Stimulated activated CD4-positive, alpha-beta T cell treated with anti-CD3 and anti-CD28 coated beads, TNF-alpha, amount 100 ng/mL, for 48 hours (primary cell): ENCODE data around the gene OR5A1.
A peak's percentile ranks its signal among the peaks of the same experiment; 100 is the strongest.
"Not testable (repeated sequence)": the region's sequence is repeated elsewhere in the genome, so short reads cannot be mapped to it uniquely, and the experiment has no call there.

Experiments
- DNase-seq, 3 donors: peaks; one replicate each; pipeline ENCODE4 v3.0.0-alpha.2; 2020; ENCODE audit warnings: low read depth in 3 of 3

OR5A1 gene

DNA sequence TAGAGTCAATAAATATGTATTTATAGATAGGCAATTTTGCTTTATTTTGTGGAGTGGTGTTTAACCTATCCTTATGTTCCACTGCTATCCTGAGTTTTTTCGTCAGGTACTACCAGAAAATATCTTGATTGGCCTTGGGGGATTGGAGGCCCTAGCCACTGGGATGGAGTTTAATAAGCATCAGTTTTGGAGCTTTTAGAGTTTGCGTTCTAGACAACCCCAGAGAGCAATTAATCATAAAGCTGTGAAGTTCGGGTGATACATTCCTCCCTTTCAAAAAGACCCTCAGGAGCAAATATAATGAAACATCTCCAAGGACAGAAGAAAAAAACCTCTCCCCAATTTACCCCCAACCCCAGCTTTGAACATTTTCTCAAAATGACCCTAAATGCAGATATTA, at the start of gene OR5A1:
OR5A1 (plus strand) TSS at position 301 of the 400 bp plus-strand sequence. CDS start 6,700 bp downstream, outside the sequence.
- no peak for DNase-seq

DNA sequence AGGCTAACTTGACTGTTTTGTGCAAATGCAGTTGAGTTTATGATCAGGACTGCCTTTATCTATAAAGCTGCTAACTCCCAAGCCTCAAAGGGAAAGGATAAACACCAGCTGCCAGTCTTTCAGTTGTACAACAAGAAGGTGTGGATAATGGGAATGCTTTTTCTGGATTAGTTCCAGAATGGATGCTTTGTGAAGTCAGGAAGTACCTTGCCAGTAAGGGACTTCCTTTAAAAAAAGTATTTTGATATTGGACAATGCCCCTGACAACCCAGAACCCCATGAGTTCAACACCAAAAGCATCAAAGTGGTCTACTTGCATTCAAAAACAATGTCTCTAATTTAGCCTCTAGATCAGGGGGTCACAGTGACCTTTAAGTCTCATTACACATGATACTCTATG, 42.1 kb upstream of the OR5A1 start:
- no peak for DNase-seq

DNA sequence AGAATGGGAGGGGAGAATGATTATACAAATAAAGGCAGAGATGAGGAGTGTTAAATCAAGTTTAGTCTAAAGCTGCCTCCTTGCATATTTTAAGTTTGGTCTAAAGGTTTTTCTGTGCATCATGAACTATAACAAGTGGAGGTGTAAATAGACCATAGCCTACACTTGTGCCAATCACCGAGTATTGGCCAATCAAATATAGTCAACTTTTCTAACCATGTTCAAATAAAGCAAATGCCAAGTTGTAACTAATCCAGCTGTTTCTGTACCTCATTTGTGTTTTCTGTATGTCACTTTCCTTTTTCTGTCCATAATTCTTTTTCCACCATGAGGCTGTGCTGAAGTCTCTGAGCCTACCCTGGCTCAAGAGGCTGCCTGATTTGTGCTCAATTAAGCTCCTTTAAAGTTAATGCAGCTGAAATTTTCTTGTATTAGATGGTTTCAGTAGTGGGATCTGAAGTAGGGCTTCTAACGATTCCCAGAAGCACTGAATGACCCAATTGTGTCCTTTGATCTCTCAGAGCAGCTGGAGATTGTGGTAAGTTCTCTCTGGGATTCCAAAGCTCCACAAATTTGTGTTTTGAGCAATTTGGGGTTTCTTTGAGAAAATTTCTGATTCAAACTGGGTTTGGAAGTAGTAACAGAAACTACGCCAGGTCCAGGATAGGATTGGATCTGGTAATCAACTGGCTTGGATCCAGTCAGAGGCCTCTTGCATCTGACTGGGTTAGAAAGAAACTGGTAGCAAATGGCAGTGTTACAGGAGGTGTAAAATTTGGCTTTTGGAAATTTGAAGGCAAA, 35.6 kb upstream of the OR5A1 start:
- DNase-seq, result no peak

GRCh38 chr11:59401262-59401552, 35.1 kb upstream of the OR5A1 start:
- no peak for DNase-seq

DNA sequence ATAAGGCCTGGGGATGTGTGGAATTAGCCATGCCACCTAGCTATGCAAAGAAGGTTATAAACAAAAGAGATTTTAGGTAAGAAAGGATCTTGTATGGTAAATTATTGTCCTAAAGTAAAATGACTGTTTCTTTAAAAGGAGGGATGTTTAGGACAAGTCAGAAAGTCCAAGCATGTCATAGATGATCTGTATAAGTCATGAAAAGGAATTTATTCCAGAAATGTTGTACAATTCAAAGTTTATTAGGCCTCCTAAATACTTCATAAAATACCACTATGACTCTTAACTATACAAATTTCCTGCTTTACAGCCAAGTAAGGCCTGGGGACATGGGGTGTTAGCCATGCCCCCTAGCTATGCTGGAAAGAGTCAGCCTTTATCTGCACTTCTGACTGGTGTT, 32.7 kb upstream of the OR5A1 start:
- no peak for DNase-seq

- no peak for DNase-seq
Measured at GRCh38 chr11:59413646-59414045, 22.6 kb upstream of the OR5A1 start.

GRCh38 chr11:59415111-59415510, 21.2 kb upstream of the OR5A1 start:
- DNase-seq, result no peak

DNA sequence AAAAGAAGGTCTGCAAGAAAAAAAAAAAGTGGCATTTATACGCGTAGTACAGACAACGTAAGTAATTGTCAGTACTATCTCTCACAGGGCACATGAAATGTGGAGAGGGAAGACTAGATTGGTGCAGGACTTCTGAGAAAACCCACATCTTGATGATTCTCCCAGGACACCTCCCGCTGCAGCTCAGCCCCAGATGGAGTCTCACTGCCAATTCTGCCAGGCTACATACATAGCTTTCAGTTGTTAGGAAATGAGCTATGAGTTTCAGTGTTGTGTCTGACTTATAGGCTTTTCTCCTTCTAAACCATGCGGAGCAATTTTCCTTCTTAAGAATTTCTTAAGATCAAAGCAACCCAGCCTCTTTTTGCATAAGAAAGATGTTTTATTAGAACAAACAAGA, 19.7 kb upstream of the OR5A1 start:
- no peak for DNase-seq

DNA sequence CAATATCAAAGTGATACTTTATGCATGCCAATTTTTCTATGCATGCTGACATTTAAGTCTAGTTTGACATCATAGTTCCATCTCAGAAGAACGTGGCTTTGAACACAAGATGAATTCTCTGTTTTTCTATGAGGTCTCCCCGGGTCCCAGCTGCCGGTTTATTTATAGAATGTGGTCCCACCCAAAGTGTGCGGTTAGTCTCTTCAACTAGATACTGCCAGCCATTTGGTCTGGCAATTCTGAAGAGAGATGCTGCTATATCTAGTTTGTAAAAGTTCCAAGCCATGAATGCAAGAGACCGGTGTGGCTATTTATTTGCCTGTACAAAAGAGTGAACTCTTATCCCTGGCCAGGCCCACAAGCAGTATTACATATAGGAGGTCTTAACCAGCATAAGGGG, 19.2 kb upstream of the OR5A1 start:
- no peak for DNase-seq

DNA sequence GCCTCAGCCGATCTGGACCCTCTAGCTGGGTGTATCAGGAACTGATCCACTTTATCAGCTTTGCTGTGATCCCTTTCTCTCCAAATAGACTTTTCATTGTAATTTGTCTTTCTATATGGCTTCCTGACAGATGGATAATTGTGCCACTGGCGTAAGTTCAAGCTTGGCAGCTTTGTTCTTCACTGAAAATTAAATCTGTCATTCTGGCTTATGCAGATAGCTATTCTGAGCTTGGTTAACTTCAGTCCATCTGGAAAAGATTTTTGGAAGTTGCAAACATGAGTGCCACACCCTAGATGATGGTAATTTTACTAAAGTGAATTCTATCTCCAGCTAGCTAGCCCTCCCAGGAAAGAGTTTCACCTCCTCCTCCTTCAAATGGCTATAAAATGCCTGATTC, 18.1 kb upstream of the OR5A1 start:
- no peak for DNase-seq

- DNase-seq, result no peak
Measured at GRCh38 chr11:59423835-59424234, 12.4 kb upstream of the OR5A1 start.

DNA sequence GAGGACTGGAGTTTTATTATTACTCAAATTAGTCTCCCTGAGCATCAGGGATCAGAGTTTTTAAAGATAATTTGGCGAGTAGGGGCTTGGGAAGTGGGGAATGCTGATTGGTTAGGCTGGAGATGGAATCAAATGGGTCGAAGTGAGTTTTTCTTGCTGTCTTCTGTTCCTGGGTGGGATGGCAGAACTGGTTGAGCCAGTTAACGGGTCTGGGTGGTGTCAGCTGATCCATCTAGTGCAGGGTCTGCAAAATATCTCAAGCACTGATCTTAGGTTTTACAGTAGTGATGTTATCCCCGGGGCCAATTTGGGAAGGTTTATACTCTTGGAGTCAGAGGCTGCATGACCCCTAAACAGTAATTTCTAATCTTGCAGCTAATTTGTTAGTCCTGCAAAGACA, 11.1 kb upstream of the OR5A1 start:
- no peak for DNase-seq

DNA sequence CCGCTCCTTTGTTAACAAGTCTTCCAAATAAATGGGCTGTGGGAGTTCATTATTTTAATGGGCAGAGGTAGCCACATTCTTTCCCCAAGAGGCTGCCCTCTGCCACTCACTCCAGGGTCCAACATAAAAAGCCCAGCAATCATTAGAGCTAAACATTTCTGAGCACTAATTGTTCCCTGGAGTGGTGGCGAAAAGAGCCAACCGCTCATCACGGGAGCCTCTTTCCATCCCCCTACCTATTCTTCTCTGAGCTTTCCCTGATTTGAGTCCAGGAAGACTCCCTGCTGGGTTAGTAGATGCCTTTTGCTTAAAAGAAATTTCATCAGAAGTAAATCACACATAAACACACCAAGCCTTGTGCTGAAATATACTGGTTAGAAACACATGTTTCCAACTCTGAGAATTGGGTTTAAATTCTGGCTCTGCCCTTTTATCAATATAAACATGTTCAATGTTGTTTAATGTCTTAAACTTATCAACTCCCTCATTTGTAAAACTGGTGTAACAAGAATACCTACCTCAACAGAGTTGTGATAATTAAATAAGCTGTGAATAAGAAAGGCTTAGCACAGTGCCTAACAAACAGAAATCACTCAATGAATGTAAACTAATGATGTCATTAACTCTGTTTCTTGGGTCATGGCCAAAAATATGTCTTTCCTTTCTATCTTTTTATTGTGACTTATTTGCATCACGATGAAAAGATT, 9.8 kb upstream of the OR5A1 start, which contains the start of gene OR5A2:
OR5A2 (minus strand) TSS at position 53 of the 707 bp plus-strand sequence. CDS start 3,460 bp downstream, outside the sequence.
- DNase-seq, result no peak

GRCh38 chr11:59427068-59427382, 9.2 kb upstream of the OR5A1 start:
- DNase-seq, result no peak

DNA sequence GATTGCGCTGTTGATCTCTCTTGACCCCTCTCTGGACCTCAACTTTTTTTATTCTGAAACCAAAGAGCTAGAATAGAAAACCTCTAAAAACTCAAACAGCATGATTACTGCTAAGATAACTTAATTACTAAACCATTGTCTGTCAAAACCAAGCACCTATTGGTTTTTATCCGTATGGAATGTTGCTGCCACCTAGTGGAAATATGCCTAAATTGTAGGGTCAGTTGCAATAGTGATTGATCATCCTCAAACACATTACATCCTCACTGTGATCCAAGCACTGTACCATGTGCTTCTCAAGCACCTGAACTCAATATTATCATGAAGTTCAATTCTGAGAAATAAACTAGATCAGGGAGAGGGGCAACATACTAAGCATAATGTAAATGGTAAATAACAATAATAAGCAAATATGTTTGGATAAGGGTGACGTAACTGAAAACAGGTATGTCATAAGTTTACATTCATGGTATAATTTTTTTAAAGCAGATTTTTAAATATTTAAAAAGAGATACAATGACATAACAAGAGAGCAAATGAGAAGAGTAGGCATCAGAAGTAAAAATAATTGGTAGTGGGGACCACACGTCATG, 6.2 kb upstream of the OR5A1 start:
- DNase-seq, result peak in 2 of 3 donors; percentile 11 to 44

GRCh38 chr11:59437770-59438169, 1.5 kb downstream of the OR5A1 start:
- DNase-seq, result no peak

GRCh38 chr11:59445624-59446023, 9.4 kb downstream of the OR5A1 start:
- DNase-seq, result not testable (repeated sequence)

DNA sequence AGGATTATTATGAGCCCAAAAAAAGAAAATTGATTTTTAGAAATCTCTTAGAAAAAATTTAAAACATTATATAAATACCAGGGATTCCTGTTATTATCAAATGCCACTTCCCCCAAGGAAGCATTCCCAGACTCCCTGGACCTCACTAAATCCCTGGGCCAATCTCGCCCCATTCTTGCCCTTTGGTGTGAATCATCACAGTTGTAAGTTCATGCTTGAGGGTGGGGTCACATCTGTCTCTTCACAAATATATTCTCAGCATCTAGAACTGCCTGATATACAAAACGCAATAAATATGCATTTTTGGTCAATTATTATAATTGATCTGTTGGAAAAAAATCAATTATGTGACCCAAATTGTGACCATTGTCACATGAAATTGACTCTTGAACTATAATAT, 12.2 kb downstream of the OR5A1 start:
- no peak for DNase-seq

- no peak for DNase-seq
Measured at GRCh38 chr11:59456661-59457060, 20.4 kb downstream of the OR5A1 start, which contains the start of gene OR4D6. Gene OR4D6, plus strand, starts transcription at chr11:59456961. Its CDS starts 0 bp downstream, at chr11:59456961.

- DNase-seq, result no peak
Measured at GRCh38 chr11:59459916-59460315, 23.6 kb downstream of the OR5A1 start.

DNA sequence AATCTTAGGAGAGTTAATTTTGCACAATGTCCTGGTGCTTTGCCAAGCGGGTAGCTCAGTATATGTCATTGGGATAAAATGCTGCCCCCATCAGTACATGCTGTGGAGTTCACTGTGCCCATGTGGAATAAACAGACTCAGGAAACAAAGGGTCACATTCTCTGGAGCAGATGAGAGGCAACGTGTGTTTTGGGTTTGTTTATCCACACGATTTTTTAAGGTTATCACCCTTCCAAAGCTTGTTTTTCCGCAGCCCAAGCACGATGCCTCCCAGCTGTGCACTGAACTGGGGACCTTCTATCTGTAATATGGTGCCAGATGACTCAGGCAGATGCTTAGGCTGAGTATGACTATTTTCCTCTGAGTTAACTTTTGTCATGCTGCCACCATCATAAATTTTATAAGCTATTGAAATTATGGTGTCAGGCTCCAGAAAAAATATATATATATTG, 26.9 kb downstream of the OR5A1 start:
- no peak for DNase-seq

- no peak for DNase-seq
Measured at GRCh38 chr11:59473015-59473414, 36.7 kb downstream of the OR5A1 start, which contains the start of gene OR4D10. Gene OR4D10, plus strand, starts transcription at chr11:59473315. Its CDS starts 4,115 bp downstream, at chr11:59477430.

DNA sequence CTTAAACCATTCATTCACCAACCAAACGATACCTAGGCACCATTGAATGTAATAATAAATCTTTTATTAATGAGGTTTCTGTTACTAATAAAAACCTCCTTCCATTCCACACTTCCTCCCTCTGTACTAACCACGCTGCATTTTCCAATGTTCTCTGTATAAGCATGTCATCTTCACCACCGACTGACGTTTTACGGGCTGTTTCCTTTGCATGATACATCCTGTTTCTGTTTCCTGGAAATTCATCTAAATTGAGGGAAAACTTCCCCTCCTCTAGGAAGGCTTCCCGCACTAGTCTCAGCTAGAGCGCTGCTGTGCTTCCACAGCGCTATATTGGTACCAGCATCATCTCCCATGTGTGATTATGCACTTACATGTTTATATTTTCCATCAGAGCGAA, 38.9 kb downstream of the OR5A1 start:
- DNase-seq, result no peak
